Measurements from ENCODE around the gene C4BPA. TPM values are rescaled to one million over a fixed set of nuclear protein-coding genes. Genes with fewer than 3 reads are reported as not detected.

C4BPA gene
- total RNA-seq, 1 donor = not detected

- DNase-seq (ENCODE audit: low read depth) = no peak
- no peak for TF ChIP-seq CTCF (IDR thresholded peaks at IDR 0.05; ENCODE audit: insufficient read depth, low read depth, low read length)
- H3K4me3 ChIP-seq (ENCODE audit: low read depth, low read length) = no peak overlapping the region
These were observed 1.4 kb upstream of the C4BPA start for GRCh38 chr1:207102659-207103058.

DNA sequence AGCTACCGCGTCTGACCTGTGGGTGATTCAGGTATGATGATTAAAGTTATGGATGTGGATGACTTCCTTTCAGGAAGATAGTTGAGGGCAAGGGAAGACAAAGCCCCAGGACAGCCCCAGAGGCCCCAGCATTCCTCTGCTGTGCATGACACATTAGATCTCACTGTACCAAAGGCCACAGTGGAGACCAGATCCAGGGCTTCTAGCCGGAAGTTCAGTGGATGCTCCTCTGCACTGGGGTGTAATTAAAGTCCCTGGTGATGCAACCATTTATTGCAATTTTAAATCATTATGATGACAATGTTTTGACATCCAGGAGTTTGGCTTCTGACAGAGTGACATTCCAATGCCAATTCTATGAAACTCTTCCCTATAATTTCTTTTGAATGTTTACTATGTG, 5.0 kb downstream of the C4BPA start:
- H3K4me3 ChIP-seq (ENCODE audit: low read depth, low read length) = no peak overlapping the region
- no peak for TF ChIP-seq CTCF (IDR thresholded peaks at IDR 0.05; ENCODE audit: insufficient read depth, low read depth, low read length)
- DNase-seq (ENCODE audit: low read depth) = no peak

DNA sequence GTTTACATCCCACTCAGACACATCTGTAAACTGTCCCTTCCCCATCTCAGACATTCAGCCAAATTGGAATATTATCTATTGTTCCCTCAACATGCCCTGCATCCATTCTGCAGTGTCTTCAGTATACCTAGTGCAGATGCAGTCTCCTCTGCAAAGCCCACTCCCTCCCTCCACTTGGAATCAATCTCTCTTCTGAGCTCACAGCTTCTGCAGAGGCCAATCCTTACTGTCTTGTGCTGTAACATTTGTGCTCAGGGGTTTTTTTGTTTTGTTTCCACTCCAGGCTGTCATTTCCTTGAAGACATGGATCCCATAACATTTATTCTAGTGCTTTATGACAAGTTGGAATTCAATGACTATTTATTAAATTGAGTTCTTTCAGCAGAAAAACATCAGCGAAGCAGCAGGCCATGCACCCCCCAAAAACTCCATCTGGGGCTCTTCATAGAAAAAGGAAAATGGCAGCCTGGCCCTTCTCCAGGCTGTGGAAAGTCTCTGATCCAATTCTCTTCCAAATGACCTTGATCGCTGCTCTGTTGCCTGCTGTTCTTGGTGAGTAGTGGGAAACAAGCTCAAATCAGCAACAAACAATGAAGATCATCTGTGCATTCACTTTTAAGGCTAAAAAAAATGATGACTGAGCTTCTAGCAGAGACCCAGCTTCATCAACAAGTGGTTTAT, 8.7 kb downstream of the C4BPA start:
- DNase-seq (ENCODE audit: low read depth) = no peak
- TF ChIP-seq CTCF (IDR thresholded peaks at IDR 0.05; ENCODE audit: insufficient read depth, low read depth, low read length) = no peak
- H3K4me3 ChIP-seq (ENCODE audit: low read depth, low read length) = no peak overlapping the region

DNA sequence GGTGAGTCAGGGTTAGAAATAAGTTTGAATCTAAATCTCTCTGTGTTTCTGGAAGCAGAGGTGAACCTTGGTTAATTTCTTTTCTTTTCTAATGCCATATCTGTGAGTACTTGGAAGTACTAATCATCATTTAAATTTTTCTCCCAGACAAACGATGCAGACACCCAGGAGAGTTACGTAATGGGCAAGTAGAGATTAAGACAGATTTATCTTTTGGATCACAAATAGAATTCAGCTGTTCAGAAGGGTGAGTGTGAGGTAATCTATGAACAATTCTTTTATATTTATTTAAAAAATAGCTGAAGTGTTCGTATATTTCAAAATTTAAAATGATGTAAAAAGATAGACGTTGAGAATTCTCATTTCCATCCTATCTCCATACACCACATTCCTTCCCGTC, 11.2 kb downstream of the C4BPA start:
- TF ChIP-seq CTCF (IDR thresholded peaks at IDR 0.05; ENCODE audit: insufficient read depth, low read depth, low read length) = no peak
- no peak overlapping the region for H3K4me3 ChIP-seq (ENCODE audit: low read depth, low read length)
- peak; percentile 52 for DNase-seq (ENCODE audit: low read depth)

DNA sequence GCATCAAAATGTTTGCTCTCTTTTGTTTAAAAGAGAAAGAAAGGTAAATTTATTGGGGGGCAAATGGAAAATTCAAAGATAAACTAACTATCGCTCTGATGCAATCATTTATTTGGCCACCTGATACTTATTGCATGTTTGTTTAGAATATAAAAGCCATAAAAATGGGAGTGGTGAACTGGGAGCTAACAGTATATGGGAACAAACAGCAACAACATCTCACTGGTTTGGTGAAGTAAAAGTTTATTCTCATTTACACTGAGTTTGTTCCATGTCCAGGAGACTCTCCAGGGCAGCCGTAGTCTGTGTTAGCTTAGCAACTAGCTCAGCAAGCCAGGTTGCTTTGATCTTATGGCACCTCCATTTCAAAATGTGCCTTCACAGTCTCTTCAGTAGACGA, 20.4 kb downstream of the C4BPA start:
- H3K4me3 ChIP-seq (ENCODE audit: low read depth, low read length) = no peak overlapping the region
- no peak for DNase-seq (ENCODE audit: low read depth)
- no peak for TF ChIP-seq CTCF (IDR thresholded peaks at IDR 0.05; ENCODE audit: insufficient read depth, low read depth, low read length)

DNA sequence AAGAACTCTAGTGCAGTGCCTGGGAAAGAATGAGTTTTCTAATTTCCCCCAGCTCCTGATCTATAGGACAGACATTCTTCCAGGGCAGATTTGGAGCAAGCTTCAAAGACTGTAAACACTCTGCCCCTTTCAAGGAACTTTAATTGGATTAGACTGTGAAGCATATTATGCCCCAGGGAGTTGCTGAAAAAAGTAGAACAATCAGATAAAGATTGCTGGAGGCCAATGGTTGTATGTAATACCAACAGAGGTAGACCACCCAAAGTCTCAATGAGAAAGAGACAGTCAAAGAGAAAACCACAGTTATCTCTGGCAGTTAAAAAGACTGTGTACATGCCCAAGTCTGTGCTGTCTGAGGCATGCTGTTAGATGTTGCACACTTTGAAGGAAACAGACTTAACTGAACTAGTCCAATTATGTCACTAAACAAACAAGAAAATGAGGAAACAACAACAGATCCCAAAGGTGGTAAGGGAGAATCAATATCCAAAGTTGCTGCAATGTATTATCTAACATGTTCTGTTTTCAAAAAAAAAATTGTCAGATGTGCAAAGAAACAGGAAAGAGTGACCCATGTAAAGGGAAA, 24.4 kb downstream of the C4BPA start:
- no peak for TF ChIP-seq CTCF (IDR thresholded peaks at IDR 0.05; ENCODE audit: insufficient read depth, low read depth, low read length)
- H3K4me3 ChIP-seq (ENCODE audit: low read depth, low read length) = no peak overlapping the region
- no peak for DNase-seq (ENCODE audit: low read depth)

DNA sequence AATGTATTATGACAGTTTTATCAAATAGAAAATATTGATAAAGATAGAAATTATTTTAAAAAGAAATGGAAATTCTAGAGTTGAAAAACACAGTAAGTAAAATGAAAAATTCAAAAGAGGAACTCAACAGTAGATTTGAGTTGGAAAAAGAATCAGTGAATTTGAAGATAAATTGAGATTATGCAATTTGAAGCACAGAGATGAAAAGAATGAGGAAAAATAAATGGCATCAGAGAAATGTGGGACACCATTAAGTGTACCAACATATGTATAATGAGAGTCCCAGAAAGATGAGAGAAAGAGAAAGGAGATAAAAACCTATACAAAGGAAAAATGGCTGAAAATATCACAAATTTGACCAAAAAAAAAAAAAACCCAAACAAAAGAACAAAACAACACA, 25.0 kb downstream of the C4BPA start:
- DNase-seq (ENCODE audit: low read depth) = no peak
- H3K4me3 ChIP-seq (ENCODE audit: low read depth, low read length) = no peak overlapping the region
- no peak for TF ChIP-seq CTCF (IDR thresholded peaks at IDR 0.05; ENCODE audit: insufficient read depth, low read depth, low read length)

All from fibroblast of villous mesenchyme (primary cell).